SIG-M5 treated with dmso at 0.1 percent for 504 hours (cell line): ENCODE results near the gene LMOD2.

Source experiments
- DNase-seq: peaks from one replicate; lab custom pipeline; 2025; ENCODE audit not compliant: unreplicated experiment; lab: John Stamatoyannopoulos, UW

Gene LMOD2

DNA sequence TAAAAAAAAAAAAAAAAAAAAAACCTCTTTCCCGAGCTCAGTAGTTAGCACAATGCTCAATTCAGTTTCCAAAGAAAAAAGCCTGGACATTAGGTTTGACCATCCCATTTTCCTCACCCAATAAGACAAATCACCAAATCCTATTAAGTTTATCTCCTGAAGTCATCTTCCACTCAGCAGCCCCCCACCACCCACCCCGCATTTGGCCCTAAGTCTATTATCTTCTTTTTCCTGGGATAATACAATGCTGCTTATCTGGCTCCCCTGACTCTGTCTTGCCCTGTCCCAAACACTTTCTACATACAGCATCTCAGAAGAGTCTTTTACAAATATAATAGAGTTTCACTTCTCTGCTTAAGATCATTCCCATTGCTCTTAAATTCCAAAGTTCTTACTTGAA lies 17.8 kb upstream of the LMOD2 start:
- DNase-seq, result no peak

DNA sequence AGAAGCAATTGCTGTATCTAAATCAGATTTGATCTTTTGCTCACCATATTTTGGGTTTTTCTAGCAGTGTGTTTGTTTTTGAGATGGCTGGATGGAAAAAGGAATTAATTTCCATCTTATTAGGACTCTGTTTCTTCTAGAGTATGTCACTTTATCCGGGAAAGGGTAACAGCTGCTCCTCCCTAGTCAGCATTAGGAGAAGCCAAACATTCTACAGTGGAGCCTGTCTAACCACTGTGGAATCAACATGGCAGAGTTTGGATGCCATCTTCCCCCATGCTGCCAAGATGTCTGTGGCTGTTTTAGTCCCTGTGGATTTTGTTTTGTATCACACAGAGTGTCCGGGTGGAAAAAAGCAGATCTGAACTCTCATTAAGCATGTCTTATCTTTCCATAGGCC lies 16.0 kb upstream of the LMOD2 start:
- DNase-seq, result no peak

- DNase-seq, result no peak
Observed at GRCh38 chr7:123640583-123640982, 15.1 kb upstream of the LMOD2 start.

- DNase-seq, result no peak
Observed at GRCh38 chr7:123641901-123642300, 13.8 kb upstream of the LMOD2 start.

DNA sequence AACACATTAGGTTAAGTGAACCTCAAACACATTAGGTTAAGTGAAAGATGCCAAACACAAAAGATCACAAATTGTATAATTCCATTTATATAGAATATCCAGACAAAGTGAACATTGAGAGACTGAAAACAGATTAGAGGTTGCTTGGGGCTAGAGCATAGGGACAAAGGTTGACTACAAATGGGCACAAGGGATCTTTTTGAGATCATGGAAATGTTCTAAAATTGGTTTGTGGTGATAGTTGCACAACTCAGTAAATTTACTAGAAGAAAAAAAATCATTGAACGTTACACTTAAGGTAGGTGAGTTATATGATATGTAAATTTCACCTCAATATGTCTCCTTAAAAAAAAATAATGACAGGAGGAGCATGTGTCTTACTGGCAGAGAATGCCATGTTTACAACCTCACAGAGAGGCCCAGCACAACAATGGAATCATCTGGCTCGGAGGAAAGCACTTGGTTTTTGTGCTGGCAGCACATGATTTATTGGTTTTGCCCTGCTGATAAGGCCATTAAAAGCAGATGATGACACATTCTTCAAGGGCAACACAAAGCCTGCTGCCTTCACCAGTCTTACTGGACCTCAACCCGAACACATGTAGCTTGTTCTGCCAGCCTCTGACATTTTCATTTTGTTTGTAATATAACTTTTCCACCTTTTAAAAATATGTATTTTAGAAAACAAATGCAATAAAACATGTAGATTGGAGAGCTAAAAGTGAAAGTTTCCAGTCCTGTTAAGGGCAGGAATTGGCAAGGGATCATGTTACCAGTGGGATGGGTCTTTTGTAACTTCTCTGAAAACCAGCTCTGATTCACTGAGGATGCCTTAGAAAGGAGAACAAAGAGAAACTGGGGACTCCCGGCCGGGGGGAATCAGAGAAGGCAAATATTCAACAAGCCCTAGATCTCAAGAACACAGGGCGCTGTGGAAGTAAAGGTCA lies 11.9 kb upstream of the LMOD2 start:
- DNase-seq, result no peak

DNA sequence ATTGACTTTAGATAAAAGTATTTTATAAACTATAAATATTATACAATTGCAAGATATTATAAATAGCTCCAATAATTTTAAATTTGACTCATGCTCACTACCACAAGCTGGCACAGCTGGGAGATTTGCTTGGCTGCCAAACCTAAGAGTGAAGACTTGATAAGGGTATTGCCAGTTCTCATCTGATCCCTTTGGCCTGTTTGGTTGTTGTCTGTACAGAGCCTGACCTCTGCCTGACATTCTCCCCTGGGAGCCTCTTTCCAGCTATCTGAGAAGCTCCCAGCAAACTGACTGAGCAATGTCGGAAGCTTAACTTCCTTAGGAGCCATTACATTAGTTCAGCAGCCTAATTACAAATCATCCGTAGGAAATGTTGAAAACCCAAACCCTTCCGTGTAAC lies 10.2 kb upstream of the LMOD2 start:
- DNase-seq, result no peak

DNA sequence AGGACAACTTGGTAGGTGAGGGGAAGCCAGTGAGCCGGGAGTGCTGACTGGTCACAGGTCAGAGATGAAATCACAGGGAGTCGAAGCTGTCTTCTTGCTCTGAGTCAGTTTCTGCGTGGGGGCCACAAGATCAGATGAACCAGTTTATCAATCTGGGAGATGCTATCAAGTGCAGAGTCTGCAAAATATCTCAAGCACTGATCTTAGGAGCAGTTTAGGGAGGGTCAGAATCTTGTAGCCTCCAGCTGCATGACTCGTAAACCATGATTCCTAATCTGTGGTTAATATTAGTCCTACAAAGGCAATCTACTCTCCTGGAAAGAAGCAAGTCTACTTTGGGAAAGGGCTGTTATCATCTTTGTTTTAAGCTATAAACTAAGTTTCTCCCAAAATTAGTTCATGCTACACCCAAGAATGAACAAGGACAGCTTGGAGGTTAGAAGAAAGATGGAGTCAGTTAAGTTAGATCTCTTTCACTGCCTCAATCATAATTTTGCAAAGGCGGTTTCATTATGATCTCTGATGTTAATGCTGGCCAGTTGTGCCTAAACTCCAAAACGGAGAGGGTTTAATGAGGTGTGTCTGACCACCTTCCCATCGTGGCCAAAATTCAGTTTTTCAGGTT lies 8.4 kb upstream of the LMOD2 start:
- DNase-seq, result no peak

DNA sequence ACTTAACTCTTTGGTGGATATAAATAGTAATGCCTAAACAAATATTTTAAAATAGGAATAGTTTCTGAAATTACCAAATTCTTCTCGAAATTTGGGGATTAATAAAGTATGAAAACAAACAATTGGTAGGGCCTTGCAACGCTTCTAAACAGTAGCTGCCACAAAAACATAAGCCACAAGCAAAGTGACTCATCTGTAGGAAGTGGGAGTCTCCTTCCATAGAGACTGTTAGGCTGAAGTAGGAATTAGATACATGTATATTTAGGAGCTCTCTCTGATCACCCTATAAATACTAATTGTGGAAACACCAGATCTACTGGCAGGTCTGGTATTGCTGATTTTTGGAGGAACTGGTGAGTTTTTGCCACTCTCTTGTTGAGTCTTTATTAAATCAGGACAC lies 5.7 kb upstream of the LMOD2 start:
- no peak for DNase-seq

DNA sequence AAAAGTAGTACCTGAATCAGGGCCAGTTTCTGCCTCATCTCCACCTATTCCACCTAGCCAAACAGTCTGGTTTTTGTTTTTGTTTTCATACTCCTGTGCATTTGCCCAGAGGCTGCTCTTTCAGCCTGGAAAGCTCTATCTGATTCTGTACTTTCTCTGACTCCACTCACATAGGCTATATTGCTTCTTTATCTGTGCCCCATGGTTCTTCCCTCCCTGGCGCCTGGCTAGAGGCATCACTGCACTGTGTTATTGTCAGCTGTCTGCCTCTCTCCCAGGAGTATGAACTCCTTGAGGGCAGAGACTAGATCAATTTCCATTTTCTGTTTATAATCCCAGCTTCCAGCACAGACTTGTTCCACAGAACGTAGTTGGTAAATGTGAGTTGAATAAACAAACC lies 5.1 kb upstream of the LMOD2 start:
- DNase-seq, result no peak

- DNase-seq, result no peak
Observed at GRCh38 chr7:123652406-123652805, 3.3 kb upstream of the LMOD2 start.

DNA sequence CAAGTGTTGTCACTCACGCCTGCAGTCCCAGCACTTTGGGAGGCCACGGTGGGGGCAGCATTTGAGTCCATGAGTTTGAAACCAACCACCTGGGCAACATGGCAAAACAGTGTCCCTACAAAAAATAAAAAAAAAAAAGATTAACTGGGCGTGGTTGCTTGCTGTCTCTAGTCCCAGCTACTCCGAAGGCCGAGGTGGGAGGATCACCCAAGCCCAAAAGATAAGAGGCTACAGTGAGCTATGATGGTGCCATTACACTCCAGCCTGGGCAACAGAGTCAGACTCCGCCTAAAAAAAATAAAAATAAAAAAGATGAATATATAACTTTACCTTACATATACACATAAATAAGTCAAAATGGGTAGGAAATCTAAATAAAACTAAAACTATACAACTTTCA lies 2.5 kb upstream of the LMOD2 start:
- no peak for DNase-seq

- DNase-seq, result no peak
Observed at GRCh38 chr7:123656544-123657303, 1.1 kb downstream of the LMOD2 start.

DNA sequence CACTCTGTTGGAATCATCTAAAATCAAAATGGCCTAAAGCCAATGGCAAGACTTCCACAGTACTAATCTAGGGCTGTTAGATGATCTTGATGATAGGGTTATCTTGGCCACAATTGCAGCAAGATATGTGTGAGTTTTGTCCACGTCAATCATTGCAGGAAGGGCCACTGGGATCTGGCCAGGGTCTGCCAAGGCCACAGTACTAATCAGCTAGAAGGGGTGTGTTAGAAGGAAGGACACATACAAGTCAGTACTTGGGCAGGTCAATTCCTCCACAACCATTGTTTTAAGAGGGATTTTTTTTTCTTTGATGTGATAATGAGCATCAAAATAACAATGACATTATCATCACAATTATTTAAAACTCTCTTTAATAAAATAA lies 1.6 kb downstream of the LMOD2 start:
- DNase-seq, result no peak

- DNase-seq, result no peak
Observed at GRCh38 chr7:123658023-123658422, 2.4 kb downstream of the LMOD2 start.

DNA sequence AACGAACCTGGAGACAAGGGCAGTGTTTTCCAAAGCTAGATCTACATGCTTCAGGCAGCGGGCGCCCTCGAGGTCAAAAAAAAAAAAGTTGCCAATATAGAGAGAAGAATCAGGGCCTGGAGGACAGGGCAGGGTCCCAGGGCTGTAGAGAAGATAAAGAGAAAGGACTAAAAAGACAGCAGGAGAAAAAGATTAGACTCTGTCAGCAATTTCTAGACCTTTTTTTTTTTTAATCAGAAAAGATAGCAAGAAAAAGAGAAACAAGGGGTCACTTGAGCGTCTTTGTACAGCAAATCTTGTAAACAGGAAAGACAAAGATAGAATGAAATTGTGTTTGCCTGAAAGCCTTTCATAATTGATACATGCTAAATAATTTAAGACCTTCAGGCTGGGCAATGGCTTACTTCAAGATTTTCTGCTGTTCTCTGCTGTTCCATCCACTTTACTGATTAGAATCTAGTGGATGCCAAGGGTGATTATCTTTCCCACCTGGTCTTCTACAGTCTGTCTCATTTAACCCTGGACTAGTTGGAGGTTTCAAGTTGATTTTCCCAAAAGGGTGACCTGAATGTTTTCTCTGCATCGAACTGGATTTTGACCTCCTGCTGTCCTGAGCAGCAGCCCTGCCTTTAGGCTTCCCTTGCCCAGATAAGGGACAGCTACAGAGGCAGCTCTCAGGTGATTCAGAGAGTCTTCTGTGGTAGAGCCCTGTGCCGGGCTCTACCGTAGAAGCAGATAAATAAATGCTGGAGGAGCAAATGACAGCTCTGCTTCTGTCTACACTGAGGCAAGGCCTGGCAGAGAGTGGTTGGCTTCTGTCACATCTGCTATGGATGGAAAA lies 5.1 kb downstream of the LMOD2 start:
- DNase-seq, result no peak

DNA sequence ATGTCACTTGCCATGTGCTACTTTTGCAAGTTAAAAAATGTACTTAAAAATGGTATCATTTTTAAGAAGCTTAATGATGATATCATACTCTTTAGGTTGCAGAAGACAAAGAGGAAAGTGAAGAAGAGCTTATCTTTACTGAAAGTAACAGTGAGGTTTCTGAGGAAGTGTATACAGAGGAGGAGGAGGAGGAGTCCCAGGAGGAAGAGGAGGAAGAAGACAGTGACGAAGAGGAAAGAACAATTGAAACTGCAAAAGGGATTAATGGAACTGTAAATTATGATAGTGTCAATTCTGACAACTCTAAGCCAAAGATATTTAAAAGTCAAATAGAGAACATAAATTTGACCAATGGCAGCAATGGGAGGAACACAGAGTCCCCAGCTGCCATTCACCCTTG lies 6.1 kb downstream of the LMOD2 start:
- no peak for DNase-seq

DNA sequence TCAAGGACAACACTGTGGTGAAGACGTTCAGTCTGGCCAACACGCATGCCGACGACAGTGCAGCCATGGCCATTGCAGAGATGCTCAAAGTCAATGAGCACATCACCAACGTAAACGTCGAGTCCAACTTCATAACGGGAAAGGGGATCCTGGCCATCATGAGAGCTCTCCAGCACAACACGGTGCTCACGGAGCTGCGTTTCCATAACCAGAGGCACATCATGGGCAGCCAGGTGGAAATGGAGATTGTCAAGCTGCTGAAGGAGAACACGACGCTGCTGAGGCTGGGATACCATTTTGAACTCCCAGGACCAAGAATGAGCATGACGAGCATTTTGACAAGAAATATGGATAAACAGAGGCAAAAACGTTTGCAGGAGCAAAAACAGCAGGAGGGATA lies 6.6 kb downstream of the LMOD2 start:
- DNase-seq, result no peak

DNA sequence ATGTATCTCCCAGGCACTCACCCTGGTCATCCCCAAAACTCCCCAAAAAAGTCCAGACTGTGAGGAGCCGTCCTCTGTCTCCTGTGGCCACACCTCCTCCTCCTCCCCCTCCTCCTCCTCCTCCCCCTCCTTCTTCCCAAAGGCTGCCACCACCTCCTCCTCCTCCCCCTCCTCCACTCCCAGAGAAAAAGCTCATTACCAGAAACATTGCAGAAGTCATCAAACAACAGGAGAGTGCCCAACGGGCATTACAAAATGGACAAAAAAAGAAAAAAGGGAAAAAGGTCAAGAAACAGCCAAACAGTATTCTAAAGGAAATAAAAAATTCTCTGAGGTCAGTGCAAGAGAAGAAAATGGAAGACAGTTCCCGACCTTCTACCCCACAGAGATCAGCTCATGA lies 7.1 kb downstream of the LMOD2 start:
- DNase-seq, result no peak

DNA sequence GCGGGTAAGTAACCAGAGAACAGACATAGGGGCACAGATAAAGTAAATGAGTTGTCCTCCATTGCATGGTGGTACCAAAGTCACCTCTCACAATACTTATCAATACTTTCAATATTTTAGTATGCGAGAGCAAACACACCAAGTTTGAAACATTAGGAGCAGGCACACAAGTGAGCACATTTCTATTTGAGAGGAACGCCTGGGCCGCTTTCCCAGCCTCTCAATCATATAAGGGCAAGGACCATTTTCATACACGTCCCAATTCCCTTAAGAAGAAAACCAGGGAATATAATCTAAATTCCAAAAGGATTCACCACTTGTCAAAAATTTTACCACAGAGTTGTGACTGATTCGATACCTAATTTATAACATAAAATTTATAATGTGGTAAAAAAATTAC lies 7.5 kb downstream of the LMOD2 start:
- no peak for DNase-seq

GRCh38 chr7:123665157-123665556 lies 9.5 kb downstream of the LMOD2 start:
- no peak for DNase-seq

DNA sequence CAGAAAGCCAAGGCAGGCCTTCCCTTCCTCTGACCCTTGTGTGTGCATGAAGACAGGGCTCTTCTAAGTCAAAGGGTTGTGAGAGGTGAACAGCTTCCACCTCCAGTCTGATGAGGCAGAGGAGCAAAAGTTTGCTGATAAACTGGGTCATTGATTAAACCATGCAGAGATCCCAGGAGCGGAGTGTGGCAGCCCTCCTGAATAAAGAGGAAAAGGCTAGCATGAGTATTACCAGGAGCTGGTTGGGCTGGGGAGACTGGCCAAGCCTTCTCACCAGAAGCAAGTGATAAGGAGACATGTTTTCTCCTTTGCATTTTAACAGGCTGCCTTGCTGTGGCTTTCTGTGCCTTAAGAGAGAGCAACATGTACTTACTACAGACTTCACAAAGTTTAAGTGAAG lies 10.2 kb downstream of the LMOD2 start:
- no peak for DNase-seq
